ENCODE results near the gene NOP56.
A peak's percentile ranks its signal among the peaks of the same experiment; 100 is the strongest.
"Not testable (repeated sequence)": the region's sequence is repeated elsewhere in the genome, so short reads cannot be mapped to it uniquely, and the experiment has no call there.

The NOP56 gene

DNA sequence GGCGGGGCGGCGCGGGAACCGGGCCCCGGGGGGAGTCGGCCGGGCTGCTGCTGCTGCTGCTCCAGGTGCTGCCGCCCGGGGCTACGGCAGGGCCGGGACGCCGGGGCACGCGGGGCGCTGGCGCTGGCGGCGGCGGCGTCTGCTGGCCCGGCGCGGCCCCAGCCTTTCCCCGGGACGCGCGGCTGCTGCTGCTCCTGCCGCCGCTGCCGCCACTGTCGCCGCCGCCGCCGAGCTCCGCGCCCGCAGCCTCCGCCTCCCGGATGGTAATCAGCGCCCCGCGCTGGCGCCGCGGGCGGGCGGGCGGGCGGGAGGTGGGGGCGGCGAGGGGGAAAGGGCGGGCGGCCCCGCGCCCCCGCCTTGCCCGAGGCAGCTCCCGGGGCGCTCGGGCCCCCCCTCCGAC, 40.5 kb downstream of the NOP56 start:
- H3K9me3 ChIP-seq (ENCODE audit: control insufficient read depth in 5 of 5, low read length in 5 of 5): no peaks in the 10 kb centered on the region
- H3K27ac ChIP-seq (ENCODE audit: low read depth, low read length): no peak overlapping the region
- no peak overlapping the region for H3K9ac ChIP-seq (ENCODE audit: low read length in 5 of 5)
- no peaks in the 10 kb centered on the region for H3K36me3 ChIP-seq (ENCODE audit: control insufficient read depth in 5 of 5, insufficient read depth in 5 of 5, low read length in 5 of 5)
- peaks cover 0 to 19% (median 8%) of the 10 kb centered on the region in 5 donors for H3K4me1 ChIP-seq (ENCODE audit: control insufficient read depth in 5 of 5, insufficient read depth in 5 of 5, low read length in 5 of 5)
- H3K4me3 ChIP-seq (ENCODE audit: low read depth in 1 of 5, low read length in 5 of 5): no peak overlapping the region
- peaks cover 22 to 39% (median 37%) of the 10 kb centered on the region in 5 donors for H3K27me3 ChIP-seq (ENCODE audit: control insufficient read depth in 5 of 5, insufficient read depth in 4 of 5, low read length in 5 of 5)

DNA sequence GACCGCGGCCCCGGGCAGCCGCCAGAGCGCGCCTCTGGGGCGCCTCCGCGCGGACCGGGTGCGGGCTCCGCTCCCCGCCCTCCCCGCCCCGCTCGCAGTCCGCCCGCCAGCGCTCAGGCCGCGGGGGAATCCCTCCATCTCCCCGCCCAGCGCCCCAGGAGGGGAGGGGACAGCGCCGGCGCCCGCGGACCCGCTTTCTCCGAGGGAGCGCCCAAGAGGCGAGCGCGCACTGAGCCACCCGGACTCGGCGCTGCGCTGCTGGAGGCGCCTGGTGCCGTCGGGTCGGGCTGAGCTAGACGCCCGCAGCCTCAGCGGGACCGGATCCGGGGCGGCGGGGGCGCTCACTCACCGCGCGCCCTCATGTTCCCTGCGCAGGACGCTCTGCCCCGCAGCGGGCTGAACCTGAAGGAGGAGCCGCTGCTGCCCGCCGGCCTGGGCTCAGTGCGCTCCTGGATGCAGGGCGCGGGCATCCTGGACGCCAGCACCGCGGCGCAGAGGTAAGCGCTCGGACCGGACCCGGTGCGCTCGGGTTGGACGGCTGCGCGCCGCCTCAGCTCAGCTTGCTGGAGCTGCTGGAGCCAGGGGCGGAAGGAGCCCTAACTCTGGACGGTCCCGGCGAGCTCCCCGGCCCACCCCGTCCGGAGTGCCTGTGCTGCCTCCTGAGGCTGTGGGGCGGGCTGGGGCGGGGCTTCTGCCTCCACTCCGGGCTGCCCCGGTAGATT, 41.0 kb downstream of the NOP56 start:
- Histone ChIP-seq H3K36me3 (ENCODE audit: control insufficient read depth in 5 of 5, insufficient read depth in 5 of 5, low read length in 5 of 5) (no peaks in the 10 kb centered on the region), H3K4me1 (ENCODE audit: control insufficient read depth in 5 of 5, insufficient read depth in 5 of 5, low read length in 5 of 5) (peaks cover 0 to 17% (median 8%) of the 10 kb centered on the region in 5 donors), H3K9ac (ENCODE audit: low read length in 5 of 5) (no peak overlapping the region), H3K27ac (ENCODE audit: low read depth, low read length) (no peak overlapping the region), H3K4me3 (ENCODE audit: low read depth in 1 of 5, low read length in 5 of 5) (peak overlapping the region in 3 of 5 donors; percentile 49 to 59 (median 54)), H3K27me3 (ENCODE audit: control insufficient read depth in 5 of 5, insufficient read depth in 4 of 5, low read length in 5 of 5) (peaks cover 25 to 41% (median 37%) of the 10 kb centered on the region in 5 donors), H3K9me3 (ENCODE audit: control insufficient read depth in 5 of 5, low read length in 5 of 5) (no peaks in the 10 kb centered on the region)

DNA sequence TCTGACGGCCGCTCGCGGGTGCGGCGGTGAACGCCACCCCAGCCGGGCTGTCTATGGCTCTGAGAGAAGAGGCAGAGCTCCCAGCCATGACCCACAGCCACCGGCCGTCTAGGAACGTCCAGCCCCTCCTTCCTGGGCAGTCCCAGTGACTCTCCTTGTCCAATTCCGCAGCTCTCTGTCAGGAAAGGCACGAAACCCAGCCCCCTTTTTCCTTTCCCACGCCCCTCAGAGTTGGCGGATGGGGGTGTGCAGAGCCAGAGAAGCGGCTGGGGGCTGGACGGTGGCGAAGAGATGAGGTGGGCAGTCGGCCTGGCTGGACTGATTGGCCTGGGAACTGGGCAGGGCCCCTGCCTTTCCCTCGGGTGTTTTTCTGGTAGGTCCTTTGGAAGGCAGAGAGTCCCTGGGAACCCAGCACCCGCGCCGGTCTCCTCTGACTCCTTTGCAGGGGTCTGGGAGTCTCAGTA, 41.6 kb downstream of the NOP56 start:
- H3K27ac ChIP-seq (ENCODE audit: low read depth, low read length): no peak overlapping the region
- peak overlapping the region in 2 of 5 donors; percentile 54 to 59 for H3K4me3 ChIP-seq (ENCODE audit: low read depth in 1 of 5, low read length in 5 of 5)
- H3K27me3 ChIP-seq (ENCODE audit: control insufficient read depth in 5 of 5, insufficient read depth in 4 of 5, low read length in 5 of 5): peaks cover 23 to 42% (median 37%) of the 10 kb centered on the region in 5 donors

GRCh38 chr20:2694519-2694918, 42.1 kb downstream of the NOP56 start:
- peaks cover 0 to 17% (median 8%) of the 10 kb centered on the region in 5 donors for H3K4me1 ChIP-seq (ENCODE audit: control insufficient read depth in 5 of 5, insufficient read depth in 5 of 5, low read length in 5 of 5)
- peaks cover 23 to 45% (median 37%) of the 10 kb centered on the region in 5 donors for H3K27me3 ChIP-seq (ENCODE audit: control insufficient read depth in 5 of 5, insufficient read depth in 4 of 5, low read length in 5 of 5)
- H3K9me3 ChIP-seq (ENCODE audit: control insufficient read depth in 5 of 5, low read length in 5 of 5): no peaks in the 10 kb centered on the region
- no peak overlapping the region for H3K4me3 ChIP-seq (ENCODE audit: low read depth in 1 of 5, low read length in 5 of 5)
- H3K9ac ChIP-seq (ENCODE audit: low read length in 5 of 5): no peak overlapping the region
- no peak overlapping the region for H3K27ac ChIP-seq (ENCODE audit: low read depth, low read length)
- no peaks in the 10 kb centered on the region for H3K36me3 ChIP-seq (ENCODE audit: control insufficient read depth in 5 of 5, insufficient read depth in 5 of 5, low read length in 5 of 5)

More for the DNA sequence above, 41.6 kb downstream of the NOP56 start:
- H3K9ac ChIP-seq (ENCODE audit: low read length in 5 of 5): no peak overlapping the region
- H3K36me3 ChIP-seq (ENCODE audit: control insufficient read depth in 5 of 5, insufficient read depth in 5 of 5, low read length in 5 of 5): no peaks in the 10 kb centered on the region
- H3K9me3 ChIP-seq (ENCODE audit: control insufficient read depth in 5 of 5, low read length in 5 of 5): no peaks in the 10 kb centered on the region
- H3K4me1 ChIP-seq (ENCODE audit: control insufficient read depth in 5 of 5, insufficient read depth in 5 of 5, low read length in 5 of 5): peaks cover 0 to 17% (median 8%) of the 10 kb centered on the region in 5 donors

- no peak overlapping the region for H3K9ac ChIP-seq (ENCODE audit: low read length in 5 of 5)
- no peak overlapping the region for H3K27ac ChIP-seq (ENCODE audit: low read depth, low read length)
- no peak overlapping the region for H3K4me3 ChIP-seq (ENCODE audit: low read depth in 1 of 5, low read length in 5 of 5)
- peaks cover 23 to 48% (median 34%) of the 10 kb centered on the region in 5 donors for H3K27me3 ChIP-seq (ENCODE audit: control insufficient read depth in 5 of 5, insufficient read depth in 4 of 5, low read length in 5 of 5)
- no peaks in the 10 kb centered on the region for H3K36me3 ChIP-seq (ENCODE audit: control insufficient read depth in 5 of 5, insufficient read depth in 5 of 5, low read length in 5 of 5)
- peaks cover 0 to 17% (median 8%) of the 10 kb centered on the region in 5 donors for H3K4me1 ChIP-seq (ENCODE audit: control insufficient read depth in 5 of 5, insufficient read depth in 5 of 5, low read length in 5 of 5)
- H3K9me3 ChIP-seq (ENCODE audit: control insufficient read depth in 5 of 5, low read length in 5 of 5): no peaks in the 10 kb centered on the region
Measured at GRCh38 chr20:2695206-2695983, 43.0 kb downstream of the NOP56 start.

DNA sequence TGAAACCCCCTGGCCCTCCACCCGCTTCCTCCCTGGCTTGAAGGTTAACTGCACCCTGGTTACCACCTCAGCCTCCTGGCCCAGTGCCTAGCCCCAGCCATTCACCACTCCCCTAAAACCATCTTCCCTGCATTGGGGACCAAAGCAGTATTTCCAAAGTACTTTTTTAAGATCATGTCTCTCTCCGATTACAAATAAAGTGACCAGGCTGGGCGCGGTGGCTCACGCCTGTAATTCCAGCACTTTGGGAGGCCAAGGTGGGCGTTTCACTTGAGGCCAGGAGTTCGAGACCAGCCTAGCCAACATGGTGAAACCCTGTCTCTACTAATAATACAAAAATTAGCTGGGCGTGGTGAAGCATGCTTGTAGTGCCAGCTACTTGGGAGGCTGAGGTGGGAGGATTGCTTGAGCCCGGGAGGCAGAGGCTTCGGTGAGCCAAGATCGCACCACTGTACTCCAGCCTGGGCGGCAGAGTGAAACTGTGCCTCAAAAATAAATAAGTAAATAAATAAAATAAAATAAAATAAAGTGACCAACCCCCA, 43.6 kb downstream of the NOP56 start:
- peaks cover 0 to 17% (median 8%) of the 10 kb centered on the region in 5 donors for H3K4me1 ChIP-seq (ENCODE audit: control insufficient read depth in 5 of 5, insufficient read depth in 5 of 5, low read length in 5 of 5)
- H3K27me3 ChIP-seq (ENCODE audit: control insufficient read depth in 5 of 5, insufficient read depth in 4 of 5, low read length in 5 of 5): peaks cover 23 to 54% (median 34%) of the 10 kb centered on the region in 5 donors
- not testable (repeated sequence) for H3K9me3 ChIP-seq (ENCODE audit: control insufficient read depth in 5 of 5, low read length in 5 of 5); H3K36me3 ChIP-seq (ENCODE audit: control insufficient read depth in 5 of 5, insufficient read depth in 5 of 5, low read length in 5 of 5); H3K9ac ChIP-seq (ENCODE audit: low read length in 5 of 5); H3K4me3 ChIP-seq (ENCODE audit: low read depth in 1 of 5, low read length in 5 of 5); H3K27ac ChIP-seq (ENCODE audit: low read depth, low read length)

DNA sequence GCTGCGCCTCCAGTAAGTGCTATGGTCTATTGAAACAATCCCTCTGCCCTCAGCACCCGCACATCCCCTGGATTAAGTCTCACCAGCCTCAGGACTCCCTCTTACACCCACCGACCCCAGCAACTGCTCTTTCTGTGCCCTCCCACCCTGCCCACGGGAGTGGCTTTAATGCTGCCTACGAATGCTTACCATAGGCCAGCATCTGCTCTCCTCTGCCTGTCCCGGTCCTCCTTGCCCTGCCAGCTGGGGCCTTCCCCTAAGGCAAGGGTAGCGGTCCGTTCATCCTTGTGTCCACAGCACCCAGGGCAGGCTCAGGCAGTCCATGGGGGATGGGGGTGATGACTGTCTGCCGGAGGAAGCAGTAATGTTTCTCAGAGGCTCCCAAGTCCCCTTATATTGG, 44.2 kb downstream of the NOP56 start:
- Histone ChIP-seq H3K9me3 (ENCODE audit: control insufficient read depth in 5 of 5, low read length in 5 of 5) (no peaks in the 10 kb centered on the region), H3K27ac (ENCODE audit: low read depth, low read length) (no peak overlapping the region), H3K4me3 (ENCODE audit: low read depth in 1 of 5, low read length in 5 of 5) (no peak overlapping the region), H3K4me1 (ENCODE audit: control insufficient read depth in 5 of 5, insufficient read depth in 5 of 5, low read length in 5 of 5) (peaks cover 0 to 17% (median 8%) of the 10 kb centered on the region in 5 donors), H3K36me3 (ENCODE audit: control insufficient read depth in 5 of 5, insufficient read depth in 5 of 5, low read length in 5 of 5) (no peaks in the 10 kb centered on the region), H3K27me3 (ENCODE audit: control insufficient read depth in 5 of 5, insufficient read depth in 4 of 5, low read length in 5 of 5) (peaks cover 24 to 57% (median 34%) of the 10 kb centered on the region in 5 donors), H3K9ac (ENCODE audit: low read length in 5 of 5) (no peak overlapping the region)

- H3K4me1 ChIP-seq (ENCODE audit: control insufficient read depth in 5 of 5, insufficient read depth in 5 of 5, low read length in 5 of 5): peaks cover 0 to 10% (median 3%) of the 10 kb centered on the region in 5 donors
- H3K36me3 ChIP-seq (ENCODE audit: control insufficient read depth in 5 of 5, insufficient read depth in 5 of 5, low read length in 5 of 5): no peaks in the 10 kb centered on the region
- no peak overlapping the region for H3K4me3 ChIP-seq (ENCODE audit: low read depth in 1 of 5, low read length in 5 of 5)
- H3K9me3 ChIP-seq (ENCODE audit: control insufficient read depth in 5 of 5, low read length in 5 of 5): no peaks in the 10 kb centered on the region
- peaks cover 27 to 58% (median 34%) of the 10 kb centered on the region in 5 donors for H3K27me3 ChIP-seq (ENCODE audit: control insufficient read depth in 5 of 5, insufficient read depth in 4 of 5, low read length in 5 of 5)
- H3K9ac ChIP-seq (ENCODE audit: low read length in 5 of 5): no peak overlapping the region
- H3K27ac ChIP-seq (ENCODE audit: low read depth, low read length): no peak overlapping the region
Measured at GRCh38 chr20:2697768-2698167, 45.3 kb downstream of the NOP56 start.

DNA sequence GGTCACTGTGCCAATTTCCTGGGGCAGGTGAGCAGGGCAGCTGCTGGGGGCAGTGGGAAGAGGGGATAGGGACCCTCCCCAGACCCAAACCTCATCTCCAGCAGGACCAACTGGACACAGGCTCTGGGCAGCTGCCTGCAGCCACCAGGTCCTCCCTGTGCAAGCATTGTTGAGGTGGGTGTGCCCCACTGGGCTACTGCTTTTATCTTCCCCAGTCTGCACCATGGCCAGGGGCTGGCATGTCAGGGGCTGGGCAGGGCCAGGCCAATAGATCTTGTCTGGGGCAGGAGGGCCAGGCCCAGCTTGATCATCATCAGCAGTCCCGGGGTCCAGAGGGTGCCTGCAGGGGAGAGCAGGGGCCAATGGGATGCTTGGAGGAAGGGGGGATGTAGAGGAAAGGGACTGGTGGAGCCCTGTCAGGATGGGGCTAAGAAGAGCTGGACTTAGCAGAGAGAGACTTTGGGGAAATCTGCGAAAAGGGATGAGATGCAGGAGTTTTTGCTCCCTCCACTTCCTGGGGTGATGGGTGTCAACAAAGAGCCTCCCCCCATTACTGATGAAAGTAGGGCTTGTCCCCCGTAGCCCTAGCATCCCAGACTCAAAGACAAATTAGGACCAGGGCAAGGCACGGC, 45.9 kb downstream of the NOP56 start:
- Histone ChIP-seq H3K4me1 (ENCODE audit: control insufficient read depth in 5 of 5, insufficient read depth in 5 of 5, low read length in 5 of 5) (peaks cover 0 to 9% (median 3%) of the 10 kb centered on the region in 5 donors), H3K9me3 (ENCODE audit: control insufficient read depth in 5 of 5, low read length in 5 of 5) (no peaks in the 10 kb centered on the region), H3K27ac (ENCODE audit: low read depth, low read length) (no peak overlapping the region), H3K4me3 (ENCODE audit: low read depth in 1 of 5, low read length in 5 of 5) (no peak overlapping the region), H3K27me3 (ENCODE audit: control insufficient read depth in 5 of 5, insufficient read depth in 4 of 5, low read length in 5 of 5) (peaks cover 27 to 60% (median 34%) of the 10 kb centered on the region in 5 donors), H3K9ac (ENCODE audit: low read length in 5 of 5) (no peak overlapping the region), H3K36me3 (ENCODE audit: control insufficient read depth in 5 of 5, insufficient read depth in 5 of 5, low read length in 5 of 5) (no peaks in the 10 kb centered on the region)

All from subcutaneous abdominal adipose tissue (tissue), 5 donors.